Endodermal cell (in vitro differentiated cells): ENCODE data around the gene CDH4. TPM values are rescaled to one million over a fixed set of nuclear protein-coding genes. Genes with fewer than 3 reads are reported as not detected.

Source experiments
- DNase-seq: peaks from one replicate; pipeline ENCODE4 v3.0.0-alpha.2; 2017
- H3K27ac ChIP-seq: 2 replicates; pipeline ENCODE4 v1.5.1; 2013; ENCODE audit warnings: mild to moderate bottlenecking, low read depth, low read length, moderate library complexity
- H3K27me3 ChIP-seq: 2 replicates; pipeline ENCODE4 v1.6.1; 2013; ENCODE audit warnings: mild to moderate bottlenecking, low read length, moderate library complexity; ENCODE audit not compliant: insufficient read depth, control insufficient read depth, poor library complexity, severe bottlenecking
- H3K36me3 ChIP-seq: 2 replicates; pipeline ENCODE4 v1.7.0; 2013; ENCODE audit warnings: mild to moderate bottlenecking, low read length, moderate library complexity; ENCODE audit not compliant: control insufficient read depth, insufficient read depth
- H3K4me1 ChIP-seq: one replicate; pipeline ENCODE4 v1.7.0; 2013; ENCODE audit warnings: low read length; ENCODE audit not compliant: control insufficient read depth, insufficient read depth
- H3K4me3 ChIP-seq: 2 replicates; pipeline ENCODE4 v1.5.1; 2013; ENCODE audit warnings: mild to moderate bottlenecking, low read length, moderate library complexity
- H3K9ac ChIP-seq: 2 replicates; pipeline ENCODE4 v1.6.1; 2013; ENCODE audit warnings: mild to moderate bottlenecking, low read length, moderate library complexity; ENCODE audit not compliant: poor library complexity, severe bottlenecking; ENCODE audit errors: extremely low read depth
- H3K9me3 ChIP-seq: 2 replicates; pipeline ENCODE4 v1.6.1; 2013; ENCODE audit warnings: mild to moderate bottlenecking, low read length, moderate library complexity; ENCODE audit not compliant: control insufficient read depth
- H3K27ac Mint-ChIP-seq: 2 replicates; pipeline ENCODE4 v1.8.0; 2020; ENCODE audit warnings: mixed read lengths
- H3K27me3 Mint-ChIP-seq: 2 replicates; pipeline ENCODE4 v1.8.0; 2021; ENCODE audit warnings: mild to moderate bottlenecking, mixed read lengths; ENCODE audit not compliant: insufficient read depth
- H3K36me3 Mint-ChIP-seq: 2 replicates; pipeline ENCODE4 v1.8.0; 2020; ENCODE audit warnings: low read depth, mixed read lengths
- H3K4me1 Mint-ChIP-seq: 2 replicates; pipeline ENCODE4 v1.8.0; 2020; ENCODE audit warnings: mixed read lengths
- H3K4me3 Mint-ChIP-seq: 2 replicates; pipeline ENCODE4 v1.8.0; 2020; ENCODE audit warnings: mild to moderate bottlenecking, moderate library complexity, mixed read lengths
- H3K9me3 Mint-ChIP-seq: 2 replicates; pipeline ENCODE4 v1.8.0; 2020; ENCODE audit warnings: mild to moderate bottlenecking, mixed read lengths
- CTCF ChIP-seq: fragments of 200-600 bp; sonication (generic); conservative IDR thresholded peaks from 2 replicates; pipeline ENCODE4 v1.5.0; 2021; ENCODE audit warnings: antibody characterized with exemption, mild to moderate bottlenecking
- WGBS, 2 experiments: methylation state at CpG; one replicate each; pipeline versions ENCODE4 v1.1.5 to v1.1.7; 2013; ENCODE audit warnings: missing lambda C conversion rate in 2 of 2, mixed read lengths in 1 of 2; ENCODE audit not compliant: insufficient coverage in 1 of 2, insufficient read length in 1 of 2; 5-methylcytosine and 5-hydroxymethylcytosine counted together
- total RNA-seq, 2 donors: library from RNA; stranded (reverse); fragmentation: NEBNext Ultra II Directional in 1 of 2; extraction: Animal tissue kit (Norgen Biotek cat#: 25700) in 1 of 2; gene quantifications; 2 replicates in 1 of 2; 3 replicates in 1 of 2; pipeline ENCODE4 v1.2.1, GENCODE V29; 2021

Gene CDH4
- total RNA-seq, 2 donors from 2014 or later, result 1.8 to 5.8 TPM

GRCh38 chr20:61817575-61817974, 565.5 kb downstream of the CDH4 start:
- H3K4me3 ChIP-seq, result no peak overlapping the region
- H3K36me3 Mint-ChIP-seq, result no peaks in the 10 kb centered on the region
- no peak overlapping the region for H3K27ac Mint-ChIP-seq
- no peak overlapping the region for H3K27ac ChIP-seq
- no peak for TF ChIP-seq CTCF
- H3K9ac ChIP-seq, result no peak overlapping the region
- 75% methylated on average over 11 to 13 of the region's 13 CpGs for WGBS, 2 experiments
- peaks cover 6% of the 10 kb centered on the region for H3K27me3 Mint-ChIP-seq
- no peaks in the 10 kb centered on the region for H3K4me1 Mint-ChIP-seq
- H3K4me1 ChIP-seq, result no peaks in the 10 kb centered on the region
- H3K4me3 Mint-ChIP-seq, result no peak overlapping the region
- H3K27me3 ChIP-seq, result no peaks in the 10 kb centered on the region
- no peaks in the 10 kb centered on the region for H3K36me3 ChIP-seq
- DNase-seq, result no peak
- no peaks in the 10 kb centered on the region for H3K9me3 Mint-ChIP-seq
- H3K9me3 ChIP-seq, result no peaks in the 10 kb centered on the region

GRCh38 chr20:61818746-61819573, 566.9 kb downstream of the CDH4 start:
- H3K36me3 ChIP-seq, result no peaks in the 10 kb centered on the region
- H3K4me1 Mint-ChIP-seq, result no peaks in the 10 kb centered on the region
- no peaks in the 10 kb centered on the region for H3K9me3 ChIP-seq
- DNase-seq, result no peak
- no peaks in the 10 kb centered on the region for H3K27me3 ChIP-seq
- H3K4me1 ChIP-seq, result no peaks in the 10 kb centered on the region
- H3K27me3 Mint-ChIP-seq, result peaks cover 11% of the 10 kb centered on the region
- H3K4me3 ChIP-seq, result no peak overlapping the region
- no peak overlapping the region for H3K4me3 Mint-ChIP-seq
- TF ChIP-seq CTCF, result no peak
- H3K27ac ChIP-seq, result no peak overlapping the region
- 87 to 91% methylated on average over 17 to 32 of the region's 32 CpGs for WGBS, 2 experiments
- no peaks in the 10 kb centered on the region for H3K36me3 Mint-ChIP-seq
- H3K9ac ChIP-seq, result no peak overlapping the region
- H3K9me3 Mint-ChIP-seq, result peaks cover 3% of the 10 kb centered on the region
- H3K27ac Mint-ChIP-seq, result no peak overlapping the region

GRCh38 chr20:61819574-61819846, 567.4 kb downstream of the CDH4 start:
- Histone ChIP-seq H3K36me3 (no peaks in the 10 kb centered on the region), H3K4me3 (no peak overlapping the region), H3K27me3 (no peaks in the 10 kb centered on the region), H3K9ac (no peak overlapping the region), H3K4me1 (no peaks in the 10 kb centered on the region), H3K27ac (no peak overlapping the region), H3K9me3 (no peaks in the 10 kb centered on the region)
- Mint-ChIP-seq H3K4me3 (no peak overlapping the region), H3K4me1 (no peaks in the 10 kb centered on the region), H3K36me3 (no peaks in the 10 kb centered on the region), H3K27me3 (peaks cover 12% of the 10 kb centered on the region), H3K27ac (no peak overlapping the region), H3K9me3 (peaks cover 3% of the 10 kb centered on the region)
- TF ChIP-seq CTCF, result no peak
- no peak for DNase-seq
- WGBS, 2 experiments, result 78% methylated on average over 3 of the region's 3 CpGs; no CpG with 5 or more reads in 1 of the 2 experiments
